Activated CD8-positive, alpha-beta memory T cell treated with anti-CD3 and anti-CD28 coated beads, Interleukin-2, amount 50 U/mL, for 1 hour (primary cell): ENCODE results near the gene ASB13.

Experiments used
- DNase-seq: peaks from one replicate; pipeline ENCODE4 v3.0.0-alpha.2; 2020; ENCODE audit errors: extremely low read depth

The ASB13 gene

DNA sequence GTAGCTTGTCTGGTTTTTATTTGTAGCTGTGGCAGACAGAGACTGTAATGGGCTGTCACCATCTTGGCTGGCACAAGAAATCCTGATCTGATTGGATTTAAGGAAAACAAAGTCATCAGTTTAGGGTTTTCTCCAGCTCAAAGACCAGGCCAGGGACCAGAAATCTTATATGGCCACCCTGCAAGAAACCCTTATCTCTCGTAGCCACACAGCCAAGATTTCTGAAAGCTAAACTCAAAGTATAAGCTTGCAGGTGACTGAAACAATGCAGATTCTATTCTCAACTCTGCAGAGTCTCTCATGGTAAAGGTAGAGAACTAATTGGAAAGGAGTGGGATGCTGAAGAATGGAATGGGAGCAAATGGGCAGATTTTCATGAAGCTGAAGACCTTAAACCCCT, 3.2 kb upstream of the ASB13 start:
- no peak for DNase-seq

DNA sequence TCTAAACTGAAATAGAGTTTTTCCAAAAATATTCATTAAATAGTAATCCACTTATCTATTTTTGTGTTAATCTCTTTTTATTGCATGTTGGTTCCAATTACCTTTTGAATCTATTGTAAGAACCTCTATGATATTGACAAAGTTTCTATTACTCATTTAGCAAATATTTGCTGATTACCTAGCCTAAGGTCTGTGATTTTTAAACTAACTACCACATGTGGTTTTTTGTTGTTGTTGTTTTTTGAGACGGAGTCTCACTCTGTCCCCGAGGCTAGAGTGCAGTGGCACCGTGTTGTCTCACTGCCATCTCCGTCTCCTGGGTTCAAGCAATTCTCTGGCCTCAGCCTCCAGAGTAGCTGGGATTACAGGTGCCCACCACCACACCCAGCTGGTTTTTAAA, 2.0 kb upstream of the ASB13 start:
- DNase-seq: no peak

DNA sequence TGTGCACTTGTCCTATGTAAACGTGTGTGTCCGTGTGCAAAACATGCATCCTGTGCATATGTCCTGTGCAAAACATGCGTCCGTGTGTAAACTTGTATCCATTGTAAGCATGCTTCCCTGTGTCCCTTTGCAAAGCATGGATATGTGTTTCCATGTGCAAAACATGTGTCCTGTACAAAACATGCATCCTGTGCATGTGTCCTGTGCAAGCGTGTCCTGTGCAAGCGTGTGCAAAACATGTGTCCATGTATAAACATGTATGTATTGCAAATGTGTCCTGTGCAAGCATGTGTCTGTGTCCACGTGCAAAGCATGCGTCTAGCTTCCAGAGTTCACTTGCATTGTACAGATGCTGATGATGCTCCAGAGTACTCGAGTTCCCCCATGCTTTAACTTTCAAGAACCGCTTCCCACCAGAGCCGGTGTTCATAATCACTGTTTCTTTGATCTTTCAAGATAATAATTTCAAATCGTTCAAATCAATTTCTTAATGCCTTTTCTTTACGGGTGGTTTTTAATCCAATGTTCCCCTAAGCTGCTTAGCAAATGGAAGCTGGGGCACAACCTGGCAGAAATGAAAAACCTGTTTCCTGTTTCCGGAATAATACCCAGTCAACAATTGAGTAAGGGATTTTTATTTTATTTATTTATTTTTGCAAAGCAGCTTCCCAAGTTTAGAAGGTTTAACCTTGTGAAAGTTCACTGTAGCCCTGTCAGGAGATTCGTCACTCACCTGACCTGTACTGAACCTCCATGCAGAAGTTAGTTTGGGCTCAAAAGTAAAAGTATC, 641 bp upstream of the ASB13 start:
- DNase-seq: no peak

DNA sequence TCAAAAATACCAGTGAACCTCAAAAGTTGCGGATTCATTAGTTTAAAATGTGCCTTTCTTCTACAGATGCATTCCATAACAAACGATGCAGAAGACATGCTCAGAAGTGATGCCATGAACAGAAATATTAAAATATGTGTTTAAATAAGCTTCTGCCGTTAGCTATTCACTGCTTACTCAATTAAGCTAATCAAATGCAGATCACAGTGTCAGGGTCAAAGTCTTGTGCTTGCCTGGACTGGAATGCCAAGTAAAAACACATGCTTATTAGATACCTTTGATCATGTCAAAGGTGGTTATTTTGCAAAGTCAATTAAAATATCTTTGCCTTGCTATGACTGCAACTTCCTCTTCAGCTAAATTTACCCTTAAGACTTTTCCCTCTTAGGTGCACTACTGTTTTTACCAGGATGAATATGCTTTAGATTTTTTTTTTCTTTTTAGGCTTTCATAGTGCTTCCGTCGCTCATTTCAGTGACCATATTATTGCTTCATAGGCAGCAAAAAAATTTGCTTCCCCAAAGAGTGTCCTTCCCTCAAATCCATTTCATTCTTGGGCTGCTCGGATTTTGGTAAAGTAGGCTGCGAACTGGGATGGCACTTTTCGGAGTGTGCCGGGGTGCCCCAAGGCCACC, 905 bp downstream of the ASB13 start:
- no peak for DNase-seq

DNA sequence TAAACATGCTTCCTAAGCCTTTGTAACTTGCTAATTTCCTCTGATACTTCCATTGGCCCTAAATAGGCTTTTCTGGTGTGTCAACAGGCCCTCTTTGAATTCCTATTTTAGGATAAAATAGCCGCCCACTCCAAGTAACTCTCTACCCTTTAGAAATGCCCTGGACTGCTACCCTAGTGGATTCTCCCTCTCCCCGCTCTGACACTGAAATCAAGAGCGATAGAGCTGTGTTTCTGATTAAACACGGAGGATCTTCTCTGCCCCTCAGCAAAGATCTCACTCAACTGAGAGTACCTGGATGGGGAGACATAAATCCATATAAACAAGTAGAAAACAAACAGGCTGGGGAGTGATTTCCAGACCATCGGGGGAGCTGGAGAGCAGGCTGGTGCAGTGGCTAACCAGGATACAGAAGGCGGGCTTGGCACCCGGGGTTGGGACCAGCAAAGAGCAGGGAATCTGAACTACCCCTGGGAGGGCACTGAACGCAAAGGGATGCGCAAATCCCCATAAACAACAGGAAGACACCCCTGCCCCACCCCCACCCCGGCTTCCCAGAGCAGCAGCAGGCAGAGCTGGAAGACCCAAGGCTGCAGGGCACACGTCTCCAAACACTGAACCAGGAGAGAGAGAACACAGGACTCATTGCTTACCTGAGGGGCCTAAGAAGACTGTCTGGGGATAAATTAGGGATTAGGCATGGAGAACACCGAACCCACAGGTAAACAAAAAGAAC, 2.5 kb downstream of the ASB13 start:
- DNase-seq: no peak

DNA sequence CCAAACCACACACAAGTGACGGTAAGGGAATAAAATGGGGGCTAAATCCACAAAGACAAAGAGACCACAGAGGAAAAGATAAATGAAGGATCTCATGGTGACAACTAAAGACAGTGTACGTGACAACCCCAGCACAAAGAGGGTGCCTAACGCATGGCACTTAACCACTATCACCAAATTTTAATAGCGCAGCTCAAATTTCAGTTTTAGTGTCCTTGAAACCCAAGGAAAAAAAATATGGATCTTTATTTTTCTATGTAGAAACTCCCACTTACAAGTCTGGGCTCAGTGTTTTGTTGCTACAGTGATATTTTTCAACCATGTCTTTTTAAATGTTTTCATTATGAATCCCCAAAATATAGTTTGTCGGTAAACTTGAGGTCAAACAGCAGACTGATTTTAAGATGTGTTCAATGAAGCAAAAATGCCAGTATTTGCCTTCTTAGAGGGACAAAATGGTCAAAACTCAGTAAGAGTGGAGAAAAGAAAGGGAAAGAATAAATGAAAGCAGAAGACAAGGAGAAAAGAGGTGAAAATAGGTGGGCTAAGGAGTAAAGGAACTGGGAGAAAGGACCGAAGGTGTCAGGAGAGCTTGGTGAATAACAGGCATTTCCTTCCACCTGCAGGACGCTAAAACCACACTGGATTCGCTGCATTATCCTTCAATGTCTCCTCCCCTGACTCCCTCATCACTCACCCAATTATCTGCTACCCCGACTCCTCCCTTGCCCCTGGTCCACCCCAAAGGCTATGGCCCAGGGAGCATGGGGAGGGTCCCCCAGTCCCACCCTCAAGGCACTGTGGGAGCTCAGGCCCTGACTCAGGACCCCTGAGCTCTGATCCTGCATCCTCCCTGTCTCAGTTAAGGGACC, 3.5 kb downstream of the ASB13 start:
- no peak for DNase-seq

DNA sequence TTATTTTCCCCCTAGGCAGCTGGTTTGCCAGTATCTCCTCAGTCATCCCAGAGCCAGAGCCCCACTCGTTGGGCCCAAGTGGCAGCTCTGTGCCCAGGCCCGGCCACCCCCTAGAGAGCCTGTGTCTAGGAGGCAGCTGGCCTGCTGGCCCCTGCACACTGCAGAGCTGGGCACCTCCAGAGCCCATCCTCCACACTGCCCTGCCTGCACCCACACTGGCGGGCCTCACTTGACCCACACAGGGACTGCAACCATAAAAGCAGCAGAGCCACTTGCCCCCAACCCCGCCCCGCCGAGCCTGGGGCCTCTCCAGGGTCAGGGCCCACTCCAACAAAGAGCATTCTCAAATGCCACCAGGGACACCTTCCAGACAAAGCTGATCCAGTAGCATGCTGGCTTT, 5.4 kb downstream of the ASB13 start:
- DNase-seq: no peak

DNA sequence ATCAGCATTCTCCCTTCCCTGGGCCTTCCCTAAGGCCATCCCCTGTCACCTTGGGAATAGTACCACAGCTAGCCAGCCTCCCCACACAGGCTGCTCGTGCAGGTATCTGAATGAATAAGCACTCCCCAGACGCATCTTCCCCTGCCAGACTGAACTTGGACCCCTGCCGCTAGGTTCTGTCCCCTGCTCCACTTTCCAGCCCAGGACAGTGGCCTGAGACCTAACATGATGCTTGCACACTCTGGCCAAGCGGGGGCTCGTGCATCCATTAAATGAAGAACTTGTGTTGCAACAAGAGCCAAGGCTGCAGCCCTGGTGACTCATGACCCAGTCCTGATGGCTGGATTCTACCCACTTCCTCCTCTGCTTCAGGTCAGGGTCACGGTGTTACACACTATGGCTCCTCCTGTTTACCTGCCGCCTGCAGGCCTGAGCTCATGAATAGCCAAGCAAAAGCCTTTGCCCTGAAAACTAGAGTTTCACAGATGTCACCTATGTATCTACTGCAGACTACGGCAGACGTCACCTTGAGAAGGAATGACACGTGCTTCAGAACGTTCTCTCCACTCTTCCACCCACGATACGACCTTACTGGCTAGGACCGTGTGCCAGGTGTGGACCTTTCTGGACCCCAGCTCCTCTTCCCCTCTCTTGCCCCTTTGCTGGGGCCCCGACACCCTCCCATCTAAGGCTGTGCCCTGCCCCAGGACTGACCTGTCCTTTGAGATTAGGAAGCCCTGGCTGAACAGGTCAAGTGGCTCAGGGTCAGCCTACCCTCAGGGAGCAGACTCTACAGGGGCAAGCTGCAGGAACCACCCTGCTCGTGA, 6.5 kb downstream of the ASB13 start:
- no peak for DNase-seq

DNA sequence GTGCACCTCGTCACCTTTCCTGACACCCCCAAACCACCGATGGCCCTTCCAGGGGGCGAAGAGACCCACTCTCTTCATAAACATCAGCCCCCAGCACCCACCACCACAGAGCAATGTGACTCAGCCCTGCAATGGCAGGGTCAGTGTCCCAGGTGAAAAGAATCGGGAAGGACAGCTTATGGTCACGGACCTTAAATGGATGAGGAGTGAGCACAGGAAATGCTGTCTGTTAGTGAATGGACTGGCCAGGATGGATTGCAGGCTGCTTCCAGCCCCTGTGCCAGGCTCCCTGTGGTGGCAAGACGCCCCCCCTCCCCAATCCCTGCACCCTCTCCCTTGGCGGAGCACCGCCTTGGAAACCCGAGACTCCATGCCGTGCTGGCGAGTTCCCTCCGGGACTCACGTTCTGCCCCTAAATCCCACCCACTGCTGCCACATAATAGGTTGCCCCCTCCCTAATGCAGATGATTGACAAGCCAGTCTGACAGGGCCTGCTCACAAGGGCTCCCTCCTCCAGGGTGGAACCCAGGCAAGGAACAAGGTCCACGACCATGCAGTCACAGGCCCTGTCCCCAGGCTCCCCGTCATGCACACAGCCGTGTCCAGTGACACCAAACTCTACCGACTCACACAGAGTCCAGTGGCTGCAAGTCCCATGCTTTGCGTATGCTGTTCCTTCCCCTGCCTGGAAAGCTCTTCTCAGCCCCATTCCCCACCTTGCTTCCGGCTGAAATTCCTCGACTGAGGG, 7.3 kb downstream of the ASB13 start:
- no peak for DNase-seq

DNA sequence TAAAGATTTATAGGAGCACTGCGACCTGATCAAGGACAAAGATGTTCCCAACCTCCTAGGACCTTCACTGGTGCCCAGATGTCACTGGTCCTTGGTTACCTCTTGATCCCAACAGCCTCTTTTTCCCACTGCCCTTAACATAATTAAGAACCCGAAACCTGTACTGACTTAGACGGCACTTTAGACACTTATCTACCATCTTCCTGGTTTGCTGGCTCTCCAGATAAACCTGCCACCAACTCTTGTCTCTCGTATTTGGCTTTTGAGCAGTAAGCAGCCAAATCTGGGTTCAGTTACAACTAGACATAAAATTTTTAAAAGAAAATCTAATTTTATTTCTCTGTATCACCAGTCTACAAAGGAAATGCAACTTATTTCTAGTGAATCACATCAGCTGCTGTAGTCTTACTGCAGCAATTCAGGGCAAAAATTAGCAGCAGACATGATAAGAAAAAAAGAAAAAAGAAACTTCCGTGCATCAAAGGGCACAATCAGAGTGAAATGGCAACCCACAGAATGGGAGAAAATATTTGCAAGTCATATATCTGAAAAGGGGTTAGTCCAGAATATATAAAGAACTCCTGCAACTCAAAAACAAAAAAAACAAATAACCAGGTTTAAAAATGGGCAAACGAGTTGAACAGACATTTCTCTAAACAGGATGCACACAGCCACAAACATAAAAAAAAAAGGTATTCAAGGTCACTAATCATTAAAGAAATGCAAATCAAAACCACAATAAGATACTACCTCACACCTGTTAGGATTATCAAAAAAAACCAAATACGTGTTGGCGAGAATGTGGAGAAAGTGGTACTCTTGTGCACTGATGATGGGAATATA, 9.4 kb downstream of the ASB13 start:
- no peak for DNase-seq

DNA sequence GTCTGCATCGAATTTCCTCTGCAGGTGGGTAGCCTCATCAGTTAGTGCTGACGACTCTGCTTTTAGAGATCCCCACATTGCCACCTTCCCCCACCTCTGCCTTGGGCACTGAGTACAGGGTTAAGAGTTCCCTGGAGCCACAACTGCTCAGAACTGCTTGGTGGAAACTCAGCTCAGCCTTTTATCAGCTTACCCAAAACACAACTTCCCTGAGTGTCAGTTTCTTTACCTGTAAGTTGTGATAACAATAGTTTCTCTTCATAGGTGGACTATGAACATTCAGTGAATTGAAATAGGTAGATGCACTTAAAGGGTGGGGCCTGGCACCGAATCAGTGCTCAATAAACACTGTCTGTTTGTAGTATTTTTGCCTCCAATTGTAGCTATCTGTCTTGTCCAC, 11.3 kb downstream of the ASB13 start:
- no peak for DNase-seq

DNA sequence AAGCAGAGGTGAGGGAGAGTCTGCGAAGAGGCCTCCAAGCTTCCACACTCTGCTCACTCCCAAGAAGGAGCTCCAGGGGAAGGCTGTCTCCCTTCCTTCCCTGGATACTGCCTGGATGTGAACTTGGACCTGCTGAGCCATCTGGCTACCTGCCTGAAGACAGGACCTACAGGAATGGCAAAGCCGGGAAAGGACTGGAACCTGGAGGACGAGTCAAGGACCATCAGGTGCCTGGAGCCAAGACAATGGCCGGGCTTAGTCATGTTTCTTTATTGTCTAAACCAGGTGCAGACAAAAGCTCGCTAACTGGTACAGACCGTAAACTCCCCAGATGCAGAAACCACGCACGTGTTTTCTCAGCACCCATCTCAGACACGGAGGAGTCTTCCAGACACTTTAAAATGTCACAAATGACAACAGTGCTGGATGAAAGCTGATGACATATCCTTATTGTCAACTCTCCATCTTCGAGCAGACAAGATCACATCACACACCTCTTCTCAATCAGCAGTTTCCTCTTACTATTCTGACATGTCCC, 12.1 kb downstream of the ASB13 start:
- DNase-seq: no peak

DNA sequence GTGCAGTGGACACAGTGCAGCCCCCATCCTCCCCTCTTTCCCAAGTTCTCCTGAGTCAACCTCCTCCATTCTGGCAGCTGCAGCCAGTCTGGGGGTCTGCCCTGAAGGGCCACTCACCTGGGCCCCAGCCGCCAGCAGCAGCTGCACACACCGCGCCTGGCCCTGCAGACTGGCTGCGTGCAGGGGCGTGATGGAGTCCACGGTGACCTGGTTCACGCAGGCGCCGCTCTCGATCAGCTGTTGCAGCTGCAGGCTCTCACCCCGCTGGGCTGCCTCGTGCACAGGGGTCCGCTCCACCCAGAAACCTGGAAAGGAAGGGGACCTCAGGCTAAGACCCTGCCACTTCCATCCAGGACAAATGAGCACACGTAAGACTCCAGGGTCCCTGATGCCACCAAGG, 13.6 kb downstream of the ASB13 start:
- no peak for DNase-seq

DNA sequence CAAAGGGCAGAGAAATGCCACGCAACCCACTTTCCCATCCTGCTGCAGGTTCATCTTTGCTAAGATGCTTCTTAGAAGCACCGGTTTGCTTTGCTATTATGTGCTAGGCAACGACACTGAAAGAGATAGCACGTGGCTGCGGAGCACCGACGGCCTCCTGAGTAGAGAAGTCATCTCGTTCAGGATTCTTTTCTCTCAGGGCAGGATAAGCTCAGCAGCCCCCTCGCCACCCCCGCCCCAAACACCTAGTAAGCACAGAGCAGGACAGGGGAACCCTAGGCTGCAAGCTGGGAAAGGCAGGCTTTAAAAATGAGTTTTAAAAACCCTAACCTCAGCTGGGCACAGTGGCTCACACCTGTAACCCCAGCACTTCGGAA, 15.0 kb downstream of the ASB13 start:
- no peak for DNase-seq

DNA sequence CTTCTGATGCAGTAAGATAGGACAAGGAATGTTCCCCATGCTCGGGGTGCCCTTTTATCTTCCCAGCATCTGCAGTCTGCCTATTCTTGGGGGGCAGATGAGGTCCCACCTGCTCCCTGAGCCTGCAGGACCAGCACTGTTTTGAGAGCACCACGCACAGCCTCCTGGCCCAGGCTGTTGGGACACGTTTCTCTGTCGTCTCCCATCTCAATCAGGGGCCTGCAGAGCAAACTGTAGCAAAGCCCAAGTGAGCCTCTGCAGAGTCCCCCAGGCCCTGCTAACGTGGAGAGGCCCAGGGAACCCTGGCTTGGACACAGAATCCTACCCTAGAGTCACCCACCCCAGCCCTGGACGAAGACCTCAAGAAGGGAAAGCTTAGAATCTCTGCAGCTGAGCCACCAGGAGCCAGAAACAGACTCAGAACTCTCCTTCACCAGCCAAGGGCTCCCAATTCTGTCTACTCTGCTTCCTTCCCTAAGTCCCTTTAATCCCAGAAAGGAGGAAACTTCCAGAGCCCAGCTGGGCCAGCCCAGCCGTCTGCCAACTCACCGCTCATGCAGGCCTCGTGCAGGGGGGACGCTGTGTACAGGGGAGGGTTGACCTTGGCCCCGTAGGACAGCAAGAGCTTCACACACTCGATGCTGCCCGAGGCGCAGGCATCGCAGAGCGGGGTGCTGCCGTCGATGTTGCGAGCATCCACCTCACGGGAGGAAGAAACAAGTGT, 15.6 kb downstream of the ASB13 start:
- DNase-seq: no peak

DNA sequence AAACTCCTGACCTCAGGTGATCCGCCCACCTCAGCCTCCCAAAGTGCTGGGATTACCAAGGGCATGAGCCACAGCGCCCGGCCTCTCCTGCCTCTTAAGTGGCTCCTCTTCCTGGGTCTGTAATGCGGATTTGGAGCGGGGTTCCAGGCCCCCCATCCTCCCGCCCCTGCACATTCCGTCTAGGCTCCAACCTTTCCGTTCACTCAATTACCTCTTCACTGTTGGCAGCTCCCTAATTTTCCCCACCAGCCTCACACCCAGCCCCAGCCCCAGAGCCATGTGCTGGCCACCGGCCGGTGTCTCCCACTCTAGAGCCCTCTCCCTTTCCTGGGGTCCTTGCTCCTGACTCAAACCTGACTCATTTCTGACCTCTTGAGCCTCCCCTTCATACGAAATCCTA, 16.6 kb downstream of the ASB13 start:
- no peak for DNase-seq

DNA sequence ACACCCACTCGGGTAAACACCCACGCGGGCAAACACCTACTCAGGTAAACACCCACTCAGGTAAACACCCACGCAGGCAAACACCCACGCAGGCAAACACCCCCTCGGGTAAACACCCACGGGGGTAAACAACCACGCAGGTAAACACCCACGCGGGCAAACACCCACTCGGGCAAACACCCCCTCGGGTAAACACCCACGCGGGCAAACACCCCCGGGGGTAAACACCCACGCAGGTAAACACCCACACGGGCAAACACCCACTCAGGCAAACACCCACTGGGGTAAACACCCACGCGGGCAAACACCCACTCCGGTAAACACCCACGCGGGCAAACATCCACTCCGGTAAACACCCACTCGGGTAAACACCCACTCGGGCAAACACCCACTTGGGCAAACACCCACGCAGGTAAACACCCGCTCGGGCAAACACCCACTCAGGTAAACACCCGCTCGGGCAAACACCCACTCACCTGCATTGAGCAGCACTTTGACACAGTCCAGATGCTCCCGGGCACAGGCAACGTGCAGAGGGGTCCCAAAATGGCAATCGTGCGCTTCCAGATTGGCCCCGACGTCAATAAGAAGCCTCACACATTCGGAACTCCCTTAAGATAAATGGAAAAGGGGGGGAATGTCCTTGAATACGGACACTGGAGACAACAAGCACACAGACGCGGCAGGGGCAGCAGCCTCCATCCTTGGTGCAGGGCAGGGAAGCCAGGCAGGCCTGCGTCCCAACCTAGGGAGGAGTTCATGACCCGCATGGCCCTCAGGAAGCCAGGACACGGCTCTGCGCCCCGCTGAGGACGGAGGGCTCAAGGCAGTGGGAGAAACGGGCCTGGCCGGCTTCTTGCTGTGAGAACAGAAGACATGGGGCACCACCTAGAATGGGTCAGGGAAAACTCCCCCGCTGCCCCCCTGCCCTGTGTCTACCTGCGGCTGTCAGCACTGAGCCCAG, 17.6 kb downstream of the ASB13 start:
- no peak for DNase-seq
